GM23248 (cell line): ENCODE results near the gene SPNS1. TPM values are rescaled to one million over a fixed set of nuclear protein-coding genes. Genes with fewer than 3 reads are reported as not detected.

Experiments
- DNase-seq: peaks from one replicate; pipeline ENCODE4 v3.0.0-alpha.2; 2015
- H2AFZ ChIP-seq: fragments of 200-600 bp; sonication (generic); 2 replicates; pipeline ENCODE4 v1.6.1; 2016; ENCODE audit warnings: antibody characterized with exemption
- H3F3A ChIP-seq: fragments of 200-600 bp; sonication (generic); 2 replicates; pipeline ENCODE4 v1.6.1; 2016; ENCODE audit warnings: mild to moderate bottlenecking, antibody characterized with exemption, mixed run types; ENCODE audit not compliant: insufficient read depth
- H3K27ac ChIP-seq: fragments of 200-600 bp; sonication (generic); 2 replicates; pipeline ENCODE4 v1.5.1; 2016; ENCODE audit warnings: mild to moderate bottlenecking
- H3K27me3 ChIP-seq: fragments of 200-600 bp; sonication (generic); replicated peaks from 2 replicates; pipeline ENCODE4 v1.6.1; 2016; ENCODE audit warnings: mild to moderate bottlenecking; ENCODE audit not compliant: insufficient read depth
- H3K36me3 ChIP-seq: fragments of 200-600 bp; sonication (generic); 2 replicates; pipeline ENCODE4 v1.6.1; 2016; ENCODE audit warnings: low read depth, mild to moderate bottlenecking
- H3K4me1 ChIP-seq: fragments of 200-600 bp; sonication (generic); 2 replicates; pipeline ENCODE4 v1.6.1; 2016; ENCODE audit warnings: mild to moderate bottlenecking; ENCODE audit not compliant: insufficient read depth
- H3K4me2 ChIP-seq: fragments of 200-600 bp; sonication (generic); one replicate; pipeline ENCODE4 v1.6.1; 2016; ENCODE audit warnings: mild to moderate bottlenecking; ENCODE audit not compliant: unreplicated experiment
- H3K4me3 ChIP-seq: fragments of 200-600 bp; sonication (generic); 2 replicates; pipeline ENCODE4 v1.5.1; 2016; ENCODE audit warnings: mild to moderate bottlenecking
- H3K79me2 ChIP-seq: fragments of 200-600 bp; sonication (generic); 2 replicates; pipeline ENCODE4 v1.6.1; 2016; ENCODE audit warnings: mild to moderate bottlenecking; ENCODE audit not compliant: insufficient read depth
- H3K9ac ChIP-seq: fragments of 200-600 bp; sonication (generic); 2 replicates; pipeline ENCODE4 v1.6.1; 2016; ENCODE audit warnings: mild to moderate bottlenecking
- H3K9me2 ChIP-seq: fragments of 200-600 bp; sonication (generic); 2 replicates; pipeline ENCODE4 v1.6.1; 2016; ENCODE audit warnings: mixed run types, mild to moderate bottlenecking, moderate library complexity; ENCODE audit not compliant: insufficient read depth
- H3K9me3 ChIP-seq: fragments of 200-600 bp; sonication (generic); one replicate; pipeline ENCODE4 v1.6.1; 2017; ENCODE audit warnings: low read depth
- H4K20me1 ChIP-seq: fragments of 200-600 bp; sonication (generic); 2 replicates; pipeline ENCODE4 v1.6.0; 2016; ENCODE audit not compliant: insufficient read depth
- EZH2 ChIP-seq: fragments of 200-600 bp; sonication (generic); IDR thresholded peaks from 2 replicates; pipeline ENCODE4 v1.6.1; 2018; ENCODE audit warnings: antibody characterized with exemption, mild to moderate bottlenecking; ENCODE audit not compliant: insufficient read depth, poor library complexity, severe bottlenecking
- EZH2phosphoT487 ChIP-seq: fragments of 200-600 bp; sonication (generic); IDR thresholded peaks from 2 replicates; pipeline ENCODE4 v1.6.1; 2018; ENCODE audit warnings: antibody characterized with exemption, moderate library complexity, mild to moderate bottlenecking, low read depth; ENCODE audit not compliant: insufficient read depth
- WGBS, 2 experiments: methylation state at CpG; one replicate each; pipeline ENCODE4 v1.1.6; 2015 to 2017; ENCODE audit warnings: low lambda C conversion rate in 2 of 2, low coverage in 1 of 2; ENCODE audit errors: missing lambda C conversion rate in 2 of 2; 5-methylcytosine and 5-hydroxymethylcytosine counted together
- in situ Hi-C: fragments of 300-500 bp; cut with MboI; formaldehyde crosslinking; loops from 2 replicates; pipeline ENCODE4 v1.15.0; 2020
- polyA plus RNA-seq: library from polyadenylated mRNA; unstranded; fragments of >200 nt; fragmentation: Nextera tagmentation; extraction: Ambion mirVana; gene quantifications from 2 replicates; pipeline ENCODE4 v1.2.1, GENCODE V29; 2016
- total RNA-seq: library from RNA; depleted of rRNA; stranded (reverse); fragments of >200 nt; shearing (Covaris generic); gene quantifications from 2 replicates; pipeline ENCODE4 v1.2.3, GENCODE V29; 2014

The SPNS1 gene
- total and polyA plus RNA-seq, 2 experiments from 2014 or later: 41.3 to 48.4 TPM

GRCh38 chr16:28927815-28928214 lies 46.8 kb upstream of the SPNS1 start:
- H3K4me1 ChIP-seq: no peaks in the 10 kb centered on the region
- TF ChIP-seq EZH2 (no peak), EZH2phosphoT487 (no peak)
- no peak overlapping the region for H3K9ac ChIP-seq
- peaks cover 8% of the 10 kb centered on the region; the same call in 1 of the 2 replicates for H3F3A ChIP-seq
- 100% methylated on average over 1 of the region's 1 CpG for WGBS, 2 experiments
- H3K4me2 ChIP-seq: no peak overlapping the region
- H4K20me1 ChIP-seq: no peaks in the 10 kb centered on the region
- in situ Hi-C loops: loop anchor here (25.0 kb wide), 1 partner anchor 391 kb away; the partner anchor contains the start of gene NUPR1
- no peaks in the 10 kb centered on the region for H3K36me3 ChIP-seq
- no peak for DNase-seq
- H3K27ac ChIP-seq: no peak overlapping the region
- H3K27me3 ChIP-seq: no peaks in the 10 kb centered on the region
- no peak overlapping the region for H2AFZ ChIP-seq
- H3K79me2 ChIP-seq: no peaks in the 10 kb centered on the region
- no peaks in the 10 kb centered on the region for H3K9me2 ChIP-seq
- H3K9me3 ChIP-seq: no peaks in the 10 kb centered on the region
- no peak overlapping the region for H3K4me3 ChIP-seq

- no peak overlapping the region for H3K4me2 ChIP-seq
- H3K9me2 ChIP-seq: no peaks in the 10 kb centered on the region
- no peak overlapping the region for H3K27ac ChIP-seq
- no peaks in the 10 kb centered on the region for H3K79me2 ChIP-seq
- peaks cover 8% of the 10 kb centered on the region; the same call in 1 of the 2 replicates for H3F3A ChIP-seq
- no peak overlapping the region for H3K4me3 ChIP-seq
- WGBS, 2 experiments: 56 to 60% methylated on average over 3 of the region's 3 CpGs
- no peaks in the 10 kb centered on the region for H3K4me1 ChIP-seq
- in situ Hi-C loops: loop anchor here (25.0 kb wide), 1 partner anchor 393 kb away; the partner anchor contains the start of gene NUPR1
- no peaks in the 10 kb centered on the region for H4K20me1 ChIP-seq
- no peaks in the 10 kb centered on the region for H3K9me3 ChIP-seq
- TF ChIP-seq EZH2: no peak
- no peak for TF ChIP-seq EZH2phosphoT487
- H2AFZ ChIP-seq: no peak overlapping the region
- no peaks in the 10 kb centered on the region for H3K27me3 ChIP-seq
- no peak overlapping the region for H3K9ac ChIP-seq
- DNase-seq: no peak
- H3K36me3 ChIP-seq: no peaks in the 10 kb centered on the region
Measured at GRCh38 chr16:28930203-28930602, 44.4 kb upstream of the SPNS1 start.

DNA sequence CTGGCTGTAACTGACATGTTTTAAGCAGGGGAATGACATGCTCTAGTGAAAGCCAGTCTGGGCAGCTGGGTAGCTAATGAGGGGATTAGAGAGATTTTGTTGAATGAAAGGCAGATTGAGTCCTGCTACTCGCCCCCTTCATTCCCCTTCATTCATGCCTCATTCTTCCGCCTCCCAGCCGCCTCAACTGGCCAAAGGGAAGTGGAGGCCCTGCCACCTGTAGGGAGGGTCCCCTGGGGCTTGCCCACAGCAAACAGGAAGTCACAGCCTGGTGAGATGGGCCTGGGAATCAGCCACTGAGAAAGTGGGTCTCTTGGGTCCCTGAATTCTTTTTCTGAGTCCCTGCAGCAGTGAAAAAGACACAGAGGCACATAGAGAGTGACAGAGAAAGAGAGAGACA lies 43.9 kb upstream of the SPNS1 start:
- Histone ChIP-seq H3K4me3 (no peak overlapping the region), H3K4me2 (no peak overlapping the region), H3K36me3 (no peaks in the 10 kb centered on the region), H3K27me3 (no peaks in the 10 kb centered on the region), H3K9me3 (no peaks in the 10 kb centered on the region), H2AFZ (no peak overlapping the region), H3K9me2 (no peaks in the 10 kb centered on the region), H3K27ac (no peak overlapping the region), H3K4me1 (no peaks in the 10 kb centered on the region), H3K9ac (no peak overlapping the region), H4K20me1 (no peaks in the 10 kb centered on the region), H3K79me2 (no peaks in the 10 kb centered on the region), H3F3A (peaks cover 7% of the 10 kb centered on the region; the same call in 1 of the 2 replicates)
- WGBS, 2 experiments: 79 to 85% methylated on average over 3 of the region's 3 CpGs
- TF ChIP-seq EZH2: no peak
- TF ChIP-seq EZH2phosphoT487: no peak
- DNase-seq: no peak
- in situ Hi-C loops: loop anchor here (25.0 kb wide), 1 partner anchor 393 kb away; the partner anchor contains the start of gene NUPR1

- no peak for TF ChIP-seq EZH2phosphoT487
- TF ChIP-seq EZH2: no peak
- H3K9me2 ChIP-seq: no peaks in the 10 kb centered on the region
- DNase-seq: no peak
- no peak within 1 kb of the TSS for H3K27ac ChIP-seq
- no peaks in the 10 kb centered on the region for H3K27me3 ChIP-seq
- H2AFZ ChIP-seq: no peak within 1 kb of the TSS
- H3K9me3 ChIP-seq: no peaks in the 10 kb centered on the region
- 83 to 96% methylated on average over 10 of the region's 10 CpGs for WGBS, 2 experiments
- H4K20me1 ChIP-seq: no peaks in the 10 kb centered on the region
- H3K4me3 ChIP-seq: no peak within 1 kb of the TSS
- H3K4me1 ChIP-seq: no peaks in the 10 kb centered on the region
- H3K79me2 ChIP-seq: no peaks in the 10 kb centered on the region
- H3K4me2 ChIP-seq: no peak within 1 kb of the TSS
- no peaks in the 10 kb centered on the region for H3K36me3 ChIP-seq
- no peaks in the 10 kb centered on the region for H3F3A ChIP-seq
- in situ Hi-C loops: loop anchor here (25.0 kb wide), 1 partner anchor 395 kb away; the partner anchor contains the start of gene NUPR1
- H3K9ac ChIP-seq: no peak within 1 kb of the TSS
Measured at GRCh38 chr16:28931801-28932225, 42.8 kb upstream of the SPNS1 start, which contains the start of gene CD19. CD19 (plus strand) TSS chr16:28931971; CDS start chr16:28932001, 30 bp downstream.
